Hepatocyte (in vitro differentiated cells): Measurements from ENCODE around the gene PCGF3. TPM values are rescaled to one million over a fixed set of nuclear protein-coding genes. Genes with fewer than 3 reads are reported as not detected.

ENCODE experiments used
- DNase-seq: peaks from one replicate; pipeline ENCODE4 v3.0.0-alpha.2; 2016; ENCODE audit warnings: low spot score
- H2AFZ ChIP-seq: fragments of 200-600 bp; sonication (generic); 2 replicates; pipeline ENCODE4 v1.6.0; 2016; ENCODE audit warnings: antibody characterized with exemption, mild to moderate bottlenecking
- H3K27ac ChIP-seq: fragments of 200-600 bp; sonication (generic); 2 replicates; pipeline ENCODE4 v1.5.1; 2016; ENCODE audit warnings: mild to moderate bottlenecking
- H3K27me3 ChIP-seq: fragments of 200-600 bp; sonication (generic); 2 replicates; pipeline ENCODE4 v1.6.1; 2016
- H3K36me3 ChIP-seq: fragments of 200-600 bp; sonication (generic); replicated peaks from 2 replicates; pipeline ENCODE4 v1.5.1; 2016; ENCODE audit warnings: low read depth; ENCODE audit not compliant: insufficient read depth
- H3K4me1 ChIP-seq: fragments of 200-600 bp; sonication (generic); 2 replicates; pipeline ENCODE4 v1.5.1; 2016; ENCODE audit warnings: mild to moderate bottlenecking, moderate library complexity; ENCODE audit not compliant: insufficient read depth
- H3K4me2 ChIP-seq: fragments of 200-600 bp; sonication (generic); 2 replicates; pipeline ENCODE4 v1.6.0; 2016
- H3K4me3 ChIP-seq: fragments of 200-600 bp; sonication (generic); 2 replicates; pipeline ENCODE4 v1.5.1; 2016; ENCODE audit warnings: mild to moderate bottlenecking
- H3K79me2 ChIP-seq: fragments of 200-600 bp; sonication (generic); 2 replicates; pipeline ENCODE4 v1.6.0; 2017; ENCODE audit warnings: mild to moderate bottlenecking
- H3K9me2 ChIP-seq: fragments of 200-600 bp; sonication (generic); replicated peaks from 2 replicates; pipeline ENCODE4 v1.6.0; 2017; ENCODE audit warnings: mild to moderate bottlenecking; ENCODE audit not compliant: insufficient read depth
- H3K9me3 ChIP-seq: fragments of 200-600 bp; sonication (generic); 2 replicates; pipeline ENCODE4 v1.5.1; 2016; ENCODE audit warnings: low read depth, mild to moderate bottlenecking
- H4K20me1 ChIP-seq: fragments of 200-600 bp; sonication (generic); 2 replicates; pipeline ENCODE4 v1.6.0; 2016; ENCODE audit warnings: mild to moderate bottlenecking; ENCODE audit not compliant: insufficient read depth, poor library complexity, severe bottlenecking
- CTCF ChIP-seq: fragments of 200-600 bp; sonication (generic); IDR thresholded peaks from 2 replicates; pipeline ENCODE4 v1.5.1; 2016; ENCODE audit warnings: antibody characterized with exemption, mild to moderate bottlenecking; ENCODE audit not compliant: poor library complexity
- EZH2 ChIP-seq: fragments of 200-600 bp; sonication (generic); IDR thresholded peaks from 2 replicates; pipeline ENCODE4 v1.6.1; 2016; ENCODE audit warnings: antibody characterized with exemption, mild to moderate bottlenecking, borderline replicate concordance
- EZH2phosphoT487 ChIP-seq: fragments of 200-600 bp; sonication (generic); IDR thresholded peaks from one replicate; pipeline ENCODE4 v1.6.1; 2018; ENCODE audit warnings: antibody characterized with exemption, mild to moderate bottlenecking, low read depth, moderate library complexity; ENCODE audit not compliant: unreplicated experiment, severe bottlenecking
- WGBS: methylation state at CpG from one replicate; pipeline ENCODE4 v1.1.6; 2016; ENCODE audit warnings: low lambda C conversion rate; ENCODE audit errors: missing lambda C conversion rate; 5-methylcytosine and 5-hydroxymethylcytosine counted together
- polyA plus RNA-seq: library from polyadenylated mRNA; unstranded; fragments of >200 nt; fragmentation: Nextera tagmentation; extraction: Ambion mirVana; gene quantifications from 2 replicates; pipeline ENCODE4 v1.2.1, GENCODE V29; 2016
- total RNA-seq: library from RNA; depleted of rRNA; stranded (reverse); fragments of >200 nt; gene quantifications from 2 replicates; pipeline ENCODE4 v1.2.3, GENCODE V29; 2014

Gene PCGF3
- total and polyA plus RNA-seq, 2 experiments from 2014 or later = 21.8 to 43.5 TPM

GRCh38 chr4:780716-781492, 75.3 kb downstream of the PCGF3 start:
- H2AFZ ChIP-seq = no peak overlapping the region
- H3K9me3 ChIP-seq = no peaks in the 10 kb centered on the region
- WGBS = 5% methylated on average over 32 of the region's 38 CpGs
- no peak for DNase-seq
- H3K9me2 ChIP-seq = no peaks in the 10 kb centered on the region
- peak overlapping the region; percentile 46 for H3K4me3 ChIP-seq
- H3K27me3 ChIP-seq = peaks cover 11% of the 10 kb centered on the region
- peaks cover 44% of the 10 kb centered on the region for H4K20me1 ChIP-seq
- H3K4me1 ChIP-seq = peaks cover 33% of the 10 kb centered on the region
- no peaks in the 10 kb centered on the region for H3K36me3 ChIP-seq
- H3K79me2 ChIP-seq = peaks cover 55% of the 10 kb centered on the region
- peak overlapping the region; percentile 96 for H3K27ac ChIP-seq
- peak overlapping the region; percentile 90 for H3K4me2 ChIP-seq
- no peak for TF ChIP-seq CTCF
- no peak for TF ChIP-seq EZH2phosphoT487
- no peak for TF ChIP-seq EZH2

GRCh38 chr4:781493-782216, 76.0 kb downstream of the PCGF3 start:
- TF ChIP-seq CTCF (no peak), EZH2phosphoT487 (no peak), EZH2 (no peak)
- Histone ChIP-seq H2AFZ (peak overlapping the region; percentile 34), H3K27me3 (peaks cover 19% of the 10 kb centered on the region), H3K36me3 (no peaks in the 10 kb centered on the region), H3K4me2 (peak overlapping the region; percentile 90), H3K79me2 (peaks cover 48% of the 10 kb centered on the region), H3K9me2 (no peaks in the 10 kb centered on the region), H3K4me3 (peak overlapping the region; percentile 46), H3K4me1 (peaks cover 30% of the 10 kb centered on the region), H4K20me1 (peaks cover 37% of the 10 kb centered on the region), H3K27ac (peak overlapping the region; percentile 96), H3K9me3 (no peaks in the 10 kb centered on the region)
- DNase-seq = peak; percentile 99
- WGBS = 1% methylated on average over 30 of the region's 57 CpGs

- Histone ChIP-seq H2AFZ (no peak overlapping the region), H3K36me3 (no peaks in the 10 kb centered on the region), H3K4me3 (no peak overlapping the region), H3K9me2 (no peaks in the 10 kb centered on the region), H3K27ac (no peak overlapping the region), H4K20me1 (peaks cover 9% of the 10 kb centered on the region), H3K27me3 (peaks cover 26% of the 10 kb centered on the region), H3K4me2 (peak overlapping the region; percentile 83), H3K4me1 (peaks cover 27% of the 10 kb centered on the region), H3K79me2 (peaks cover 18% of the 10 kb centered on the region), H3K9me3 (no peaks in the 10 kb centered on the region)
- no peak for DNase-seq
- TF ChIP-seq CTCF (no peak), EZH2phosphoT487 (no peak), EZH2 (no peak)
- 67% methylated on average over 56 of the region's 57 CpGs for WGBS
These were observed 79.0 kb downstream of the PCGF3 start for GRCh38 chr4:784401-785331.
